WI38 (cell line): Measurements from ENCODE around the gene PLB1.

Source experiments
- H3K4me3 ChIP-seq: 2 replicates; pipeline ENCODE4 v1.5.1; 2011; ENCODE audit warnings: low read depth, mild to moderate bottlenecking, control low read depth, low read length
- CTCF ChIP-seq: IDR thresholded peaks from 2 replicates; pipeline ENCODE4 v1.5.1; 2012; ENCODE audit warnings: low read depth, mild to moderate bottlenecking, control low read depth, low read length

PLB1 gene

GRCh38 chr2:28620801-28621171 is 124.9 kb downstream of the PLB1 start:
- no peak for TF ChIP-seq CTCF
- no peak overlapping the region for H3K4me3 ChIP-seq

- TF ChIP-seq CTCF, result no peak
- H3K4me3 ChIP-seq, result no peak overlapping the region
Measured at GRCh38 chr2:28621172-28622100, 125.6 kb downstream of the PLB1 start.

GRCh38 chr2:28622101-28622499 is 126.2 kb downstream of the PLB1 start:
- H3K4me3 ChIP-seq, result no peak overlapping the region
- no peak for TF ChIP-seq CTCF

GRCh38 chr2:28623582-28624405 is 127.9 kb downstream of the PLB1 start:
- no peak overlapping the region for H3K4me3 ChIP-seq
- no peak for TF ChIP-seq CTCF

GRCh38 chr2:28624436-28624792 is 128.6 kb downstream of the PLB1 start:
- no peak for TF ChIP-seq CTCF
- H3K4me3 ChIP-seq, result no peak overlapping the region

GRCh38 chr2:28624793-28625701 is 129.2 kb downstream of the PLB1 start:
- no peak overlapping the region for H3K4me3 ChIP-seq
- TF ChIP-seq CTCF, result no peak
